Neural cell (in vitro differentiated cells): Measurements from ENCODE around the gene SBNO2. TPM values are rescaled to one million over a fixed set of nuclear protein-coding genes. Genes with fewer than 3 reads are reported as not detected.

Source experiments
- H2AFZ ChIP-seq: fragments of 200-600, 300-800 bp; sonication (generic), shearing (Covaris generic); 2 replicates; pipeline ENCODE4 v1.6.0; 2014; ENCODE audit warnings: low read depth, mild to moderate bottlenecking, antibody characterized with exemption, low read length, moderate library complexity
- H3F3A ChIP-seq: fragments of 200-600 bp; shearing (Covaris generic); 2 replicates; pipeline ENCODE4 v1.6.1; 2016; ENCODE audit warnings: mild to moderate bottlenecking, moderate library complexity, mixed read lengths, antibody characterized with exemption, low read length; ENCODE audit not compliant: insufficient read depth, poor library complexity, severe bottlenecking
- H3K27ac ChIP-seq: fragments of 200-600, 300-800 bp; sonication (generic), shearing (Covaris generic); 2 replicates; pipeline ENCODE4 v1.5.1; 2014; ENCODE audit warnings: mild to moderate bottlenecking, low read length, moderate library complexity
- H3K27me3 ChIP-seq: fragments of 300-800, 200-600 bp; sonication (generic), shearing (Covaris generic); 2 replicates; pipeline ENCODE4 v1.6.0; 2014; ENCODE audit warnings: mild to moderate bottlenecking, low read depth, low read length, moderate library complexity; ENCODE audit not compliant: insufficient read depth
- H3K36me3 ChIP-seq: fragments of 300-800, 200-600 bp; sonication (generic), shearing (Covaris generic); 2 replicates; pipeline ENCODE4 v1.5.1; 2014; ENCODE audit warnings: mild to moderate bottlenecking, antibody characterized with exemption, low read length, moderate library complexity; ENCODE audit not compliant: insufficient read depth
- H3K4me2 ChIP-seq: fragments of 300-800, 200-600 bp; sonication (generic), shearing (Covaris generic); 2 replicates; pipeline ENCODE4 v1.6.0; 2014; ENCODE audit warnings: mild to moderate bottlenecking, low read length
- H3K4me3 ChIP-seq: fragments of 300-800, 200-600 bp; sonication (generic), shearing (Covaris generic); 2 replicates; pipeline ENCODE4 v1.5.1; 2014; ENCODE audit warnings: mild to moderate bottlenecking, low read length, moderate library complexity
- H3K79me2 ChIP-seq: fragments of 200-600 bp; shearing (Covaris generic); replicated peaks from 2 replicates; pipeline ENCODE4 v1.6.0; 2014; ENCODE audit warnings: mild to moderate bottlenecking, low read length, moderate library complexity; ENCODE audit not compliant: insufficient read depth
- H3K9ac ChIP-seq: fragments of 300-800, 200-600 bp; sonication (generic), shearing (Covaris generic); 2 replicates; pipeline ENCODE4 v1.6.1; 2016; ENCODE audit warnings: mild to moderate bottlenecking, low read length, mixed read lengths
- H3K9me2 ChIP-seq: fragments of 200-600 bp; shearing (Covaris generic); 2 replicates; pipeline ENCODE4 v1.6.1; 2016; ENCODE audit warnings: mild to moderate bottlenecking, low read length, mixed read lengths; ENCODE audit not compliant: insufficient read depth
- H3K9me3 ChIP-seq: fragments of 200-600, 300-800 bp; sonication (generic), shearing (Covaris generic); 2 replicates; pipeline ENCODE4 v1.6.1; 2016; ENCODE audit warnings: mild to moderate bottlenecking, mixed run types, low read length, moderate library complexity, mixed read lengths
- H4K20me1 ChIP-seq: fragments of 200-600 bp; shearing (Covaris generic); 2 replicates; pipeline ENCODE4 v1.6.1; 2016; ENCODE audit warnings: mild to moderate bottlenecking, mixed run types; ENCODE audit not compliant: insufficient read depth
- CTCF ChIP-seq: fragments of 450-650 bp; IDR thresholded peaks from 2 replicates; pipeline ENCODE4 v1.5.1; 2014; ENCODE audit warnings: antibody characterized with exemption, mild to moderate bottlenecking, moderate library complexity; ENCODE audit not compliant: poor library complexity, severe bottlenecking
- EP300 ChIP-seq: fragments of 450-650 bp; conservative IDR thresholded peaks from 2 replicates; pipeline ENCODE4 v1.6.1; 2014; ENCODE audit warnings: antibody characterized with exemption, mild to moderate bottlenecking, moderate library complexity; ENCODE audit not compliant: poor library complexity, severe bottlenecking
- EZH2 ChIP-seq: fragments of 200-600, 300-800 bp; shearing (Covaris generic), sonication (generic); IDR thresholded peaks from 2 replicates; pipeline ENCODE4 v1.6.1; 2014; ENCODE audit warnings: antibody characterized with exemption, low read length, borderline replicate concordance, mild to moderate bottlenecking; ENCODE audit not compliant: insufficient read depth, poor library complexity, severe bottlenecking
- MXI1 ChIP-seq: fragments of 450-650 bp; conservative IDR thresholded peaks from 2 replicates; pipeline ENCODE4 v1.6.1; 2014; ENCODE audit warnings: antibody characterized with exemption, mild to moderate bottlenecking; ENCODE audit not compliant: poor library complexity, severe bottlenecking
- POLR2AphosphoS5 ChIP-seq: IDR thresholded peaks from 2 replicates; pipeline ENCODE4 v1.6.1; 2012
- RAD21 ChIP-seq: fragments of 450-650 bp; conservative IDR thresholded peaks from 2 replicates; pipeline ENCODE4 v1.6.1; 2014; ENCODE audit warnings: antibody characterized with exemption, mild to moderate bottlenecking, moderate library complexity
- REST ChIP-seq: IDR thresholded peaks from 2 replicates; pipeline ENCODE4 v1.6.1; 2012; ENCODE audit warnings: borderline replicate concordance
- SMC3 ChIP-seq: fragments of 450-650 bp; conservative IDR thresholded peaks from 2 replicates; pipeline ENCODE4 v1.6.1; 2014; ENCODE audit warnings: antibody characterized with exemption, mild to moderate bottlenecking, moderate library complexity; ENCODE audit not compliant: poor library complexity
- TAF1 ChIP-seq: IDR thresholded peaks from 2 replicates; pipeline ENCODE4 v1.6.1; 2012; ENCODE audit warnings: low read depth
- polyA plus RNA-seq: library from polyadenylated mRNA; depleted of rRNA; stranded (reverse); fragments of >200 nt; gene quantifications from 2 replicates; pipeline ENCODE4 v1.2.3, GENCODE V29; 2014

The SBNO2 gene
- polyA plus RNA-seq, 1 donor from 2014 or later: 4.8 TPM

GRCh38 chr19:1109697-1110671 lies 64.1 kb downstream of the SBNO2 start:
- Histone ChIP-seq H3K9ac (no peak overlapping the region), H3K27ac (no peak overlapping the region), H3K79me2 (peaks cover 4% of the 10 kb centered on the region), H4K20me1 (no peaks in the 10 kb centered on the region), H3F3A (no peaks in the 10 kb centered on the region), H3K4me3 (no peak overlapping the region), H3K4me2 (no peak overlapping the region), H3K9me3 (no peaks in the 10 kb centered on the region), H3K9me2 (no peaks in the 10 kb centered on the region), H3K27me3 (no peaks in the 10 kb centered on the region), H3K36me3 (no peaks in the 10 kb centered on the region), H2AFZ (no peak overlapping the region)
- TF ChIP-seq CTCF (no peak), EZH2 (no peak), EP300 (no peak), MXI1 (no peak), RAD21 (no peak)

GRCh38 chr19:1109032-1109551 lies 65.0 kb downstream of the SBNO2 start:
- Histone ChIP-seq H3K9me2 (no peaks in the 10 kb centered on the region), H3K4me2 (no peak overlapping the region), H4K20me1 (no peaks in the 10 kb centered on the region), H3K4me3 (no peak overlapping the region), H3F3A (no peaks in the 10 kb centered on the region), H2AFZ (no peak overlapping the region), H3K36me3 (no peaks in the 10 kb centered on the region), H3K27ac (no peak overlapping the region), H3K9me3 (no peaks in the 10 kb centered on the region), H3K9ac (no peak overlapping the region), H3K27me3 (no peaks in the 10 kb centered on the region), H3K79me2 (peaks cover 4% of the 10 kb centered on the region)
- TF ChIP-seq SMC3 (no peak), EP300 (no peak), RAD21 (no peak), EZH2 (no peak), CTCF (no peak), POLR2AphosphoS5 (no peak), REST (no peak), TAF1 (no peak), MXI1 (no peak)
